GM12801 (cell line): ENCODE measurements around the gene ST6GALNAC2.

Experiments
- CTCF ChIP-seq: IDR thresholded peaks from one replicate; pipeline ENCODE4 v1.5.1; 2011; ENCODE audit warnings: control low read depth; ENCODE audit not compliant: insufficient read length; ENCODE audit errors: extremely low read depth

ST6GALNAC2 gene

GRCh38 chr17:76578376-76578775 lies 7.3 kb downstream of the ST6GALNAC2 start:
- TF ChIP-seq CTCF = no peak

- TF ChIP-seq CTCF = no peak
Observed at GRCh38 chr17:76577876-76578275, 7.8 kb downstream of the ST6GALNAC2 start.

- TF ChIP-seq CTCF = no peak
Observed at GRCh38 chr17:76576189-76576588, 9.5 kb downstream of the ST6GALNAC2 start.

- TF ChIP-seq CTCF = no peak
Observed at GRCh38 chr17:76575570-76575969, 10.1 kb downstream of the ST6GALNAC2 start.

DNA sequence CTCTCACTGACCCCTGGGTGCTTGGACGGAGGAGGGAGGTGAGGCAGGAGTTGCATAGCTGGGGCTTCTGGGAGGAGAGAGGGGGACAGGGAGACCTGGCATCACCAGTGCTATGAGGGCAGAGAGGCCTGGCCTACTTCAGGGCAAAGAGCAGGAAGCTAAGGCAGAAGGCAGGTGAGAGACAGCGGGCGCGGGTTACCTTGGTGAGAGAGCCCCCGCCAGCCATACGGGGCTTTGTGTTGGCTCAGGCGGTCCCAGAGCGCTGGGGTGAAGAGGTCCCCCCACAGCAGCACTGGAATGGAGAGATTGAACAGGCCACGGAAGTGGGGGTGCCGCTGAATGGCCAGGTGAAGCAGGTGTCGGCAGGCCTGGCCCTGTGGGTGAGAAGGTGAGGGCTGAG lies 11.5 kb downstream of the ST6GALNAC2 start:
- no peak for TF ChIP-seq CTCF

- no peak for TF ChIP-seq CTCF
Observed at GRCh38 chr17:76573096-76573495, 12.6 kb downstream of the ST6GALNAC2 start.

DNA sequence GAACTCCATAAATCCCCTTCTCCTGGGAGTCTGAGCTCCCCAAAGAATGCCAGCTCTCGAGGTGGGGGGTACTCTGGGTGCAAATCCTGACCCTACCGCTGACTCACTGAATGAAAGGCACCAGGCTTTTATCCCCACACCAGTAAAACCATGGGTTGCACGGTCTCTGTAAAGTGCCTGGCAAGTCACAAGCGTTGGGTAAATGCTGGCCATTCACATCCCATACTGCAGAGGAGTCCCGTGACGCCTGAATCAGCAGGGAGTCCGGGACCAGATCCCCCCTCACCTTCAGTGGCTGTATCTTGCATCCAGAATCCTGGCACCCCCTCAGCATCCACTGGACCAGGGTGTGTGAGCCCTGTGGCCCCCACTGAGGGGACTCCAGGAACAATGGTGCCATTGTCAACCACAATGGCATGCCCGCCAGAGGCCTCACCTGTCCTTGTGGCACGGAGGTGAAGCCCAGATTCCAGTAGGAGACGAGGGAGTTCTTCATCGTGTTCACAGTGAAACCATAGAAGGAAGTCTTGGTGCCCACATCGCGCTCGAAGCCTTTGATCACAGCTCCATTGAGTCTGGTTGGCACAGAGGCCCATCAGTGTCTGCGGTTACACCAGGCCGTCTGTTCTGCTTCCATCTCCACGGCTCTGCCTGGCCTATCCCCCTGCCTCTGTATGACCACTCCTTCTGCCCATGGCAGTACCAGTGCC lies 13.3 kb downstream of the ST6GALNAC2 start:
- no peak for TF ChIP-seq CTCF
